B cell (primary cell): Measurements from ENCODE around the gene HEBP1.

Experiments
- EZH2 ChIP-seq: IDR thresholded peaks from 2 replicates; pipeline ENCODE4 v1.6.1; 2012; ENCODE audit warnings: borderline replicate concordance, low read depth, mild to moderate bottlenecking, moderate library complexity, low read length; ENCODE audit not compliant: insufficient read depth, poor library complexity, severe bottlenecking
- TF ChIP-seq, protein P1 (sequence below): fragments of 200-600 bp; IDR thresholded peaks from one replicate; pipeline ENCODE4 v1.8.0; 2022; ENCODE audit warnings: antibody characterized with exemption, mild to moderate bottlenecking

GRCh38 chr12:12965836-12966235 lies 34.2 kb downstream of the HEBP1 start:
- TF ChIP-seq, protein P1, sequence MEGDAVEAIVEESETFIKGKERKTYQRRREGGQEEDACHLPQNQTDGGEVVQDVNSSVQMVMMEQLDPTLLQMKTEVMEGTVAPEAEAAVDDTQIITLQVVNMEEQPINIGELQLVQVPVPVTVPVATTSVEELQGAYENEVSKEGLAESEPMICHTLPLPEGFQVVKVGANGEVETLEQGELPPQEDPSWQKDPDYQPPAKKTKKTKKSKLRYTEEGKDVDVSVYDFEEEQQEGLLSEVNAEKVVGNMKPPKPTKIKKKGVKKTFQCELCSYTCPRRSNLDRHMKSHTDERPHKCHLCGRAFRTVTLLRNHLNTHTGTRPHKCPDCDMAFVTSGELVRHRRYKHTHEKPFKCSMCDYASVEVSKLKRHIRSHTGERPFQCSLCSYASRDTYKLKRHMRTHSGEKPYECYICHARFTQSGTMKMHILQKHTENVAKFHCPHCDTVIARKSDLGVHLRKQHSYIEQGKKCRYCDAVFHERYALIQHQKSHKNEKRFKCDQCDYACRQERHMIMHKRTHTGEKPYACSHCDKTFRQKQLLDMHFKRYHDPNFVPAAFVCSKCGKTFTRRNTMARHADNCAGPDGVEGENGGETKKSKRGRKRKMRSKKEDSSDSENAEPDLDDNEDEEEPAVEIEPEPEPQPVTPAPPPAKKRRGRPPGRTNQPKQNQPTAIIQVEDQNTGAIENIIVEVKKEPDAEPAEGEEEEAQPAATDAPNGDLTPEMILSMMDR, result no peak
- no peak for TF ChIP-seq EZH2
